GM23338 (cell line): ENCODE measurements around the gene ADAMTSL4. TPM values are rescaled to one million over a fixed set of nuclear protein-coding genes. Genes with fewer than 3 reads are reported as not detected.

Source experiments
- ATAC-seq: fragments of 200-7000 bp; cut with Tn5 transposase; 3 replicates; pipeline ENCODE4 v1.9.1; 2020
- DNase-seq: peaks from one replicate; pipeline ENCODE4 v3.0.0-alpha.2; 2015; ENCODE audit warnings: low spot score
- H2AFZ ChIP-seq: fragments of 200-600 bp; sonication (generic); 2 replicates; pipeline ENCODE4 v1.8.0; 2016; ENCODE audit warnings: antibody characterized with exemption, mild to moderate bottlenecking, moderate library complexity
- H3F3A ChIP-seq: fragments of 200-600 bp; sonication (generic); replicated peaks from 2 replicates; pipeline ENCODE4 v1.8.0; 2017; ENCODE audit warnings: antibody characterized with exemption, mixed run types, low read depth
- H3K27ac ChIP-seq: fragments of 200-600 bp; sonication (generic); 2 replicates; pipeline ENCODE4 v1.6.1; 2016; ENCODE audit warnings: low read depth
- H3K27me3 ChIP-seq: fragments of 200-600 bp; sonication (generic); 2 replicates; pipeline ENCODE4 v1.8.0; 2016; ENCODE audit warnings: mild to moderate bottlenecking, mixed run types, moderate library complexity; ENCODE audit not compliant: insufficient read depth
- H3K36me3 ChIP-seq: fragments of 200-600 bp; sonication (generic); 2 replicates; pipeline ENCODE4 v1.8.0; 2016; ENCODE audit warnings: mild to moderate bottlenecking; ENCODE audit not compliant: insufficient read depth
- H3K4me1 ChIP-seq: fragments of 200-600 bp; sonication (generic); 2 replicates; pipeline ENCODE4 v1.8.0; 2016; ENCODE audit warnings: mild to moderate bottlenecking, moderate library complexity; ENCODE audit not compliant: insufficient read depth
- H3K4me2 ChIP-seq: fragments of 200-600 bp; sonication (generic); 2 replicates; pipeline ENCODE4 v1.7.1; 2017; ENCODE audit warnings: mixed run types
- H3K4me3 ChIP-seq: fragments of 200-600 bp; sonication (generic); 2 replicates; pipeline ENCODE4 v1.6.1; 2016; ENCODE audit warnings: mixed run types
- H3K79me2 ChIP-seq: fragments of 200-600 bp; sonication (generic); replicated peaks from 2 replicates; pipeline ENCODE4 v1.8.0; 2017; ENCODE audit warnings: mild to moderate bottlenecking; ENCODE audit not compliant: insufficient read depth
- H3K9me2 ChIP-seq: fragments of 200-600 bp; sonication (generic); 2 replicates; pipeline ENCODE4 v1.8.0; 2017; ENCODE audit not compliant: insufficient read depth
- H4K20me1 ChIP-seq: fragments of 200-600 bp; sonication (generic); replicated peaks from 2 replicates; pipeline ENCODE4 v1.8.0; 2017; ENCODE audit warnings: mild to moderate bottlenecking; ENCODE audit not compliant: insufficient read depth
- H3K27ac Mint-ChIP-seq: 2 replicates; pipeline ENCODE4 v1.8.0; 2020; ENCODE audit warnings: inconsistent platforms, mild to moderate bottlenecking, moderate library complexity, mixed read lengths
- H3K27me3 Mint-ChIP-seq: 3 replicates; pipeline ENCODE4 v1.8.0; 2022; ENCODE audit warnings: low read depth, mild to moderate bottlenecking, moderate library complexity, mixed read lengths, inconsistent platforms; ENCODE audit not compliant: insufficient read depth, poor library complexity
- H3K36me3 Mint-ChIP-seq: 3 replicates; pipeline ENCODE4 v1.8.0; 2021; ENCODE audit warnings: low read depth, mild to moderate bottlenecking, inconsistent platforms, moderate library complexity, mixed read lengths
- H3K4me1 Mint-ChIP-seq: 3 replicates; pipeline ENCODE4 v1.8.0; 2020; ENCODE audit warnings: mild to moderate bottlenecking, inconsistent platforms, mixed read lengths
- H3K4me3 Mint-ChIP-seq: 3 replicates; pipeline ENCODE4 v1.8.0; 2021; ENCODE audit warnings: moderate library complexity, mild to moderate bottlenecking, inconsistent platforms, mixed read lengths
- H3K9me3 Mint-ChIP-seq: 3 replicates; pipeline ENCODE4 v1.8.0; 2020; ENCODE audit warnings: moderate library complexity, mild to moderate bottlenecking, inconsistent platforms, mixed read lengths
- CREB1 ChIP-seq: fragments of 250-450 bp; sonication (Bioruptor Pico); IDR thresholded peaks from 2 replicates; pipeline ENCODE4 v1.5.0; 2020; ENCODE audit warnings: low read depth, mild to moderate bottlenecking, moderate library complexity
- EZH2 ChIP-seq: fragments of 200-600 bp; sonication (generic); IDR thresholded peaks from one replicate; pipeline ENCODE4 v1.8.0; 2017; ENCODE audit warnings: antibody characterized with exemption, mild to moderate bottlenecking, low read depth; ENCODE audit not compliant: unreplicated experiment
- POLR2AphosphoS5 ChIP-seq: IDR thresholded peaks from 2 replicates; pipeline ENCODE4 v1.6.1; 2016; ENCODE audit warnings: antibody characterized with exemption, low read depth
- STAT1 ChIP-seq: IDR thresholded peaks from one replicate; pipeline ENCODE4 v1.6.1; 2016; ENCODE audit warnings: antibody characterized with exemption; ENCODE audit not compliant: unreplicated experiment
- ZNF114 ChIP-seq: fragments of 250-450 bp; sonication (Bioruptor Pico); IDR thresholded peaks from 2 replicates; pipeline ENCODE4 v1.5.0; 2020; ENCODE audit warnings: mild to moderate bottlenecking, moderate library complexity
- polyA plus RNA-seq: library from polyadenylated mRNA; unstranded; fragments of >200 nt; fragmentation: Nextera tagmentation; extraction: Ambion mirVana; gene quantifications from 2 replicates; pipeline ENCODE4 v1.2.1, GENCODE V29; 2016
- total RNA-seq: library from RNA; depleted of rRNA; stranded (reverse); fragments of >200 nt; shearing (Covaris generic); gene quantifications from 2 replicates; pipeline ENCODE4 v1.2.3, GENCODE V29; 2014
- TF ChIP-seq, protein P1 (sequence below), 2 experiments: fragments of 200-600 bp in 1 of 2; sonication (generic) in 1 of 2; conservative IDR thresholded peaks; 2 replicates each; pipeline versions ENCODE4 v1.5.1 to v1.6.1; 2016 to 2017; ENCODE audit warnings: antibody characterized with exemption in 2 of 2, low read depth in 2 of 2, mild to moderate bottlenecking in 2 of 2, moderate library complexity in 1 of 2
- TF ChIP-seq, protein P2 (sequence below): fragments of 250-450 bp; sonication (Bioruptor Pico); IDR thresholded peaks from 2 replicates; pipeline ENCODE4 v1.5.0; 2020; ENCODE audit warnings: mild to moderate bottlenecking, moderate library complexity
- TF ChIP-seq, protein P3 (sequence below): IDR thresholded peaks from 2 replicates; pipeline ENCODE4 v1.6.1; 2016; ENCODE audit warnings: antibody characterized with exemption

Gene ADAMTSL4
- total and polyA plus RNA-seq, 2 experiments from 2014 or later = 5.3 to 5.8 TPM

GRCh38 chr1:150574260-150575071 is 25.3 kb downstream of the ADAMTSL4 start:
- Histone ChIP-seq H3K27ac (peak overlapping the region; percentile 100), H3K4me1 (peaks cover 41% of the 10 kb centered on the region), H3K9me2 (no peaks in the 10 kb centered on the region), H3F3A (peaks cover 63% of the 10 kb centered on the region), H3K4me2 (peak overlapping the region; percentile 92), H3K4me3 (peak overlapping the region; percentile 96), H3K36me3 (peaks cover 58% of the 10 kb centered on the region), H4K20me1 (peaks cover 54% of the 10 kb centered on the region), H3K27me3 (no peaks in the 10 kb centered on the region), H2AFZ (no peak overlapping the region), H3K79me2 (peaks cover 85% of the 10 kb centered on the region)
- peaks cover 53% of the 10 kb centered on the region for H3K4me1 Mint-ChIP-seq
- no peak for TF ChIP-seq ZNF114 (CRISPR knock-in tag)
- TF ChIP-seq, protein P1, sequence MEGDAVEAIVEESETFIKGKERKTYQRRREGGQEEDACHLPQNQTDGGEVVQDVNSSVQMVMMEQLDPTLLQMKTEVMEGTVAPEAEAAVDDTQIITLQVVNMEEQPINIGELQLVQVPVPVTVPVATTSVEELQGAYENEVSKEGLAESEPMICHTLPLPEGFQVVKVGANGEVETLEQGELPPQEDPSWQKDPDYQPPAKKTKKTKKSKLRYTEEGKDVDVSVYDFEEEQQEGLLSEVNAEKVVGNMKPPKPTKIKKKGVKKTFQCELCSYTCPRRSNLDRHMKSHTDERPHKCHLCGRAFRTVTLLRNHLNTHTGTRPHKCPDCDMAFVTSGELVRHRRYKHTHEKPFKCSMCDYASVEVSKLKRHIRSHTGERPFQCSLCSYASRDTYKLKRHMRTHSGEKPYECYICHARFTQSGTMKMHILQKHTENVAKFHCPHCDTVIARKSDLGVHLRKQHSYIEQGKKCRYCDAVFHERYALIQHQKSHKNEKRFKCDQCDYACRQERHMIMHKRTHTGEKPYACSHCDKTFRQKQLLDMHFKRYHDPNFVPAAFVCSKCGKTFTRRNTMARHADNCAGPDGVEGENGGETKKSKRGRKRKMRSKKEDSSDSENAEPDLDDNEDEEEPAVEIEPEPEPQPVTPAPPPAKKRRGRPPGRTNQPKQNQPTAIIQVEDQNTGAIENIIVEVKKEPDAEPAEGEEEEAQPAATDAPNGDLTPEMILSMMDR (conservative IDR thresholded peaks at IDR 0.05; ENCODE audit: low read depth in 2 of 2) = no peak
- TF ChIP-seq STAT1 = no peak
- peak overlapping the region; percentile 99 for H3K4me3 Mint-ChIP-seq
- peaks cover 97% of the 10 kb centered on the region for H3K36me3 Mint-ChIP-seq
- DNase-seq = peak; percentile 19
- no peak for ATAC-seq
- peak overlapping the region; percentile 74; the same call in 1 of the 2 replicates for H3K27ac Mint-ChIP-seq
- peaks cover 8% of the 10 kb centered on the region; the same call in 1 of the 3 replicates for H3K9me3 Mint-ChIP-seq
- peaks cover 59% of the 10 kb centered on the region for H3K27me3 Mint-ChIP-seq

- peaks cover 39% of the 10 kb centered on the region for H3K4me1 ChIP-seq
- Mint-ChIP-seq H3K9me3 (peaks cover 8% of the 10 kb centered on the region; the same call in 1 of the 3 replicates), H3K4me3 (peak overlapping the region; percentile 99), H3K27ac (peak overlapping the region; percentile 74; the same call in 1 of the 2 replicates), H3K27me3 (peaks cover 54% of the 10 kb centered on the region), H3K36me3 (peaks cover 91% of the 10 kb centered on the region), H3K4me1 (peaks cover 47% of the 10 kb centered on the region)
- DNase-seq (no peak), ATAC-seq (no peak)
- peak overlapping the region; percentile 100 for H3K27ac ChIP-seq
- peak overlapping the region; percentile 92 for H3K4me2 ChIP-seq
- H3K27me3 ChIP-seq = no peaks in the 10 kb centered on the region
- H3K79me2 ChIP-seq = peaks cover 80% of the 10 kb centered on the region
- peaks cover 58% of the 10 kb centered on the region for H3K36me3 ChIP-seq
- H3K9me2 ChIP-seq = no peaks in the 10 kb centered on the region
- peaks cover 60% of the 10 kb centered on the region for H3F3A ChIP-seq
- peaks cover 54% of the 10 kb centered on the region for H4K20me1 ChIP-seq
- H3K4me3 ChIP-seq = peak overlapping the region; percentile 96
- no peak overlapping the region for H2AFZ ChIP-seq
- TF ChIP-seq EZH2 (no peak), CREB1 (CRISPR knock-in tag) (no peak), STAT1 (no peak), POLR2AphosphoS5 (no peak)
- TF ChIP-seq, protein P1 (conservative IDR thresholded peaks at IDR 0.05; ENCODE audit: low read depth in 2 of 2) = no peak
- TF ChIP-seq, protein P2, sequence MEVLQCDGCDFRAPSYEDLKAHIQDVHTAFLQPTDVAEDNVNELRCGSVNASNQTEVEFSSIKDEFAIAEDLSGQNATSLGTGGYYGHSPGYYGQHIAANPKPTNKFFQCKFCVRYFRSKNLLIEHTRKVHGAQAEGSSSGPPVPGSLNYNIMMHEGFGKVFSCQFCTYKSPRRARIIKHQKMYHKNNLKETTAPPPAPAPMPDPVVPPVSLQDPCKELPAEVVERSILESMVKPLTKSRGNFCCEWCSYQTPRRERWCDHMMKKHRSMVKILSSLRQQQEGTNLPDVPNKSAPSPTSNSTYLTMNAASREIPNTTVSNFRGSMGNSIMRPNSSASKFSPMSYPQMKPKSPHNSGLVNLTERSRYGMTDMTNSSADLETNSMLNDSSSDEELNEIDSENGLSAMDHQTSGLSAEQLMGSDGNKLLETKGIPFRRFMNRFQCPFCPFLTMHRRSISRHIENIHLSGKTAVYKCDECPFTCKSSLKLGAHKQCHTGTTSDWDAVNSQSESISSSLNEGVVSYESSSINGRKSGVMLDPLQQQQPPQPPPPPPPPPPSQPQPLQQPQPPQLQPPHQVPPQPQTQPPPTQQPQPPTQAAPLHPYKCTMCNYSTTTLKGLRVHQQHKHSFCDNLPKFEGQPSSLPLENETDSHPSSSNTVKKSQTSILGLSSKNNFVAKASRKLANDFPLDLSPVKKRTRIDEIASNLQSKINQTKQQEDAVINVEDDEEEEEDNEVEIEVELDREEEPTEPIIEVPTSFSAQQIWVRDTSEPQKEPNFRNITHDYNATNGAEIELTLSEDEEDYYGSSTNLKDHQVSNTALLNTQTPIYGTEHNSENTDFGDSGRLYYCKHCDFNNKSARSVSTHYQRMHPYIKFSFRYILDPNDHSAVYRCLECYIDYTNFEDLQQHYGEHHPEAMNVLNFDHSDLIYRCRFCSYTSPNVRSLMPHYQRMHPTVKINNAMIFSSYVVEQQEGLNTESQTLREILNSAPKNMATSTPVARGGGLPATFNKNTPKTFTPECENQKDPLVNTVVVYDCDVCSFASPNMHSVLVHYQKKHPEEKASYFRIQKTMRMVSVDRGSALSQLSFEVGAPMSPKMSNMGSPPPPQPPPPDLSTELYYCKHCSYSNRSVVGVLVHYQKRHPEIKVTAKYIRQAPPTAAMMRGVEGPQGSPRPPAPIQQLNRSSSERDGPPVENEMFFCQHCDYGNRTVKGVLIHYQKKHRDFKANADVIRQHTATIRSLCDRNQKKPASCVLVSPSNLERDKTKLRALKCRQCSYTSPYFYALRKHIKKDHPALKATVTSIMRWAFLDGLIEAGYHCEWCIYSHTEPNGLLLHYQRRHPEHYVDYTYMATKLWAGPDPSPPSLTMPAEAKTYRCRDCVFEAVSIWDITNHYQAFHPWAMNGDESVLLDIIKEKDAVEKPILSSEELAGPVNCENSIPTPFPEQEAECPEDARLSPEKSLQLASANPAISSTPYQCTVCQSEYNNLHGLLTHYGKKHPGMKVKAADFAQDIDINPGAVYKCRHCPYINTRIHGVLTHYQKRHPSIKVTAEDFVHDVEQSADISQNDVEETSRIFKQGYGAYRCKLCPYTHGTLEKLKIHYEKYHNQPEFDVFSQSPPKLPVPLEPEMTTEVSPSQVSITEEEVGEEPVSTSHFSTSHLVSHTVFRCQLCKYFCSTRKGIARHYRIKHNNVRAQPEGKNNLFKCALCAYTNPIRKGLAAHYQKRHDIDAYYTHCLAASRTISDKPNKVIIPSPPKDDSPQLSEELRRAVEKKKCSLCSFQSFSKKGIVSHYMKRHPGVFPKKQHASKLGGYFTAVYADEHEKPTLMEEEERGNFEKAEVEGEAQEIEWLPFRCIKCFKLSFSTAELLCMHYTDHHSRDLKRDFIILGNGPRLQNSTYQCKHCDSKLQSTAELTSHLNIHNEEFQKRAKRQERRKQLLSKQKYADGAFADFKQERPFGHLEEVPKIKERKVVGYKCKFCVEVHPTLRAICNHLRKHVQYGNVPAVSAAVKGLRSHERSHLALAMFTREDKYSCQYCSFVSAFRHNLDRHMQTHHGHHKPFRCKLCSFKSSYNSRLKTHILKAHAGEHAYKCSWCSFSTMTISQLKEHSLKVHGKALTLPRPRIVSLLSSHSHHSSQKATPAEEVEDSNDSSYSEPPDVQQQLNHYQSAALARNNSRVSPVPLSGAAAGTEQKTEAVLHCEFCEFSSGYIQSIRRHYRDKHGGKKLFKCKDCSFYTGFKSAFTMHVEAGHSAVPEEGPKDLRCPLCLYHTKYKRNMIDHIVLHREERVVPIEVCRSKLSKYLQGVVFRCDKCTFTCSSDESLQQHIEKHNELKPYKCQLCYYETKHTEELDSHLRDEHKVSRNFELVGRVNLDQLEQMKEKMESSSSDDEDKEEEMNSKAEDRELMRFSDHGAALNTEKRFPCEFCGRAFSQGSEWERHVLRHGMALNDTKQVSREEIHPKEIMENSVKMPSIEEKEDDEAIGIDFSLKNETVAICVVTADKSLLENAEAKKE = no peak
- TF ChIP-seq, protein P3, sequence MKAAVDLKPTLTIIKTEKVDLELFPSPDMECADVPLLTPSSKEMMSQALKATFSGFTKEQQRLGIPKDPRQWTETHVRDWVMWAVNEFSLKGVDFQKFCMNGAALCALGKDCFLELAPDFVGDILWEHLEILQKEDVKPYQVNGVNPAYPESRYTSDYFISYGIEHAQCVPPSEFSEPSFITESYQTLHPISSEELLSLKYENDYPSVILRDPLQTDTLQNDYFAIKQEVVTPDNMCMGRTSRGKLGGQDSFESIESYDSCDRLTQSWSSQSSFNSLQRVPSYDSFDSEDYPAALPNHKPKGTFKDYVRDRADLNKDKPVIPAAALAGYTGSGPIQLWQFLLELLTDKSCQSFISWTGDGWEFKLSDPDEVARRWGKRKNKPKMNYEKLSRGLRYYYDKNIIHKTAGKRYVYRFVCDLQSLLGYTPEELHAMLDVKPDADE = no peak
These were observed 25.9 kb downstream of the ADAMTSL4 start for GRCh38 chr1:150575072-150575489.
